Measurements from ENCODE around the gene RPS3. TPM values are rescaled to one million over a fixed set of nuclear protein-coding genes. Genes with fewer than 3 reads are reported as not detected.

RPS3 gene
- total RNA-seq, 5 donors from 2014 or later (not counting 1 experiment from before 2014, with no cell fraction given) = 4,604 to 5,380 (median 4,830) TPM

DNA sequence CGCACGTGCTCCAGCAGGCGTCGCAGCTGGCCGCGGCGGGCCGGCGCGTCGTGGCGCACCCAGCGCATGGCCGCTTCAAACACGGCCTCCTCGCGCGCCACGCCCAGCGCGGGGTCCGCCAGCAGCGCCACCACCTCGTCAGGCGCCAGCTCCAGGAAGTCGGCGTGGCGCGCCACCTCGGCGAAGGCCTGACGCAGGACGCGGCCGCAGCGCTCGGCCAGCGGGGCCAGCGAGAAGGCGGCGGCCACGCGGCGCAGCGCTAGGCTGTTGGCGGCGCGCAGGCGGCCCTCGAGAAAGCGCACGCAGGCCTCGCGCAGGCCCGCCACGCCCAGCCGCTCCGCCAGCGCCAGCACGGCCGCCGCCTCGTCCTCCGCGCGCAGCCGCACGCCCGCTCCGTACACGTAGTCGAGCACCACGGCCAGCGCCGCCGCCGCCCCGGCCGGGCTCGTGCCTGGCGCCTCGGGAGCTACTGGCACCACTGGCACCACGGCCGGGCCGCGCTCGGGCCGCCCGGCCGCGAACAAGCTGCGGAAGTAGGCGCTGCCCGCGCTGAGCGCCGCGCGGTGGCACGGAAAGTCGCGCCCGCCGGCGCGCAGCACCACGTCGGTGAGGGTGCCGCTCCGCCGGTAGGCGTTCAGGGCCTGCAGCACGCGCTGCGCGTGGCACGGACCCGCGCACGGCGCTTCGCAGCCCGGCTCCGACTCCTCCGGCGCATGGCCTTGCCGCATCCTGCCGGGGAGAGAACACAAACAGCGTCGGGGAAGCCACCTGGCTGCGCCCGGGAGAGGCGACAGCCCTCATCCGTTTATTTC is 30.8 kb downstream of the RPS3 start:
- CTCF ChIA-PET = interaction anchor here in 1 of 2 donors (0.9 to 1.1 kb wide), 2 partner anchors 45 to 95 kb away, joined by 3 read pairs; partner anchors contain the start of gene GDPD5
- DNase-seq (peak; percentile 32 to 79 (median 52)), ATAC-seq (replicated peaks in 1 of 4) (peak; percentile 72 to 77 (median 73))
- peaks cover 4% of the 10 kb centered on the region for H3K36me3 Mint-ChIP-seq
- Histone ChIP-seq H3K9me3 (no peaks in the 10 kb centered on the region), H3K27ac (ENCODE audit: low read length) (no peak overlapping the region), H3K27me3 (replicated peaks in 1 of 2; ENCODE audit: control insufficient read depth in 2 of 2, extremely low read depth in 1 of 2, insufficient read depth in 2 of 2, low read length in 1 of 2) (peaks cover 5 to 61% of the 10 kb centered on the region in 2 experiments), H3K4me1 (ENCODE audit: control insufficient read depth in 1 of 2, extremely low read depth in 1 of 2, insufficient read depth in 2 of 2, low read length in 2 of 2) (peaks cover 0 to 30% of the 10 kb centered on the region in 2 experiments), H3K4me3 (ENCODE audit: control insufficient read depth in 1 of 2, extremely low read depth in 1 of 2, low read length in 1 of 2) (peak overlapping the region; percentile 38 to 70), H3K36me3 (ENCODE audit: control insufficient read depth in 2 of 2, extremely low read depth in 1 of 2, insufficient read depth in 1 of 2, low read length in 1 of 2) (no peaks in the 10 kb centered on the region)
- peak overlapping the region; percentile 76 to 83 (median 79) for H3K4me3 Mint-ChIP-seq
- peaks cover 43 to 48% of the 10 kb centered on the region in 2 donors for H3K27me3 Mint-ChIP-seq
- H3K9me3 Mint-ChIP-seq = no peaks in the 10 kb centered on the region
- peaks cover 18 to 30% (median 24%) of the 10 kb centered on the region in 3 donors for H3K4me1 Mint-ChIP-seq
- 2% methylated on average over 134 of the region's 134 CpGs for WGBS (ENCODE audit: insufficient coverage)
- peak overlapping the region; percentile 49 to 84 for H3K27ac Mint-ChIP-seq
- POLR2A ChIA-PET = no interaction called here

DNA sequence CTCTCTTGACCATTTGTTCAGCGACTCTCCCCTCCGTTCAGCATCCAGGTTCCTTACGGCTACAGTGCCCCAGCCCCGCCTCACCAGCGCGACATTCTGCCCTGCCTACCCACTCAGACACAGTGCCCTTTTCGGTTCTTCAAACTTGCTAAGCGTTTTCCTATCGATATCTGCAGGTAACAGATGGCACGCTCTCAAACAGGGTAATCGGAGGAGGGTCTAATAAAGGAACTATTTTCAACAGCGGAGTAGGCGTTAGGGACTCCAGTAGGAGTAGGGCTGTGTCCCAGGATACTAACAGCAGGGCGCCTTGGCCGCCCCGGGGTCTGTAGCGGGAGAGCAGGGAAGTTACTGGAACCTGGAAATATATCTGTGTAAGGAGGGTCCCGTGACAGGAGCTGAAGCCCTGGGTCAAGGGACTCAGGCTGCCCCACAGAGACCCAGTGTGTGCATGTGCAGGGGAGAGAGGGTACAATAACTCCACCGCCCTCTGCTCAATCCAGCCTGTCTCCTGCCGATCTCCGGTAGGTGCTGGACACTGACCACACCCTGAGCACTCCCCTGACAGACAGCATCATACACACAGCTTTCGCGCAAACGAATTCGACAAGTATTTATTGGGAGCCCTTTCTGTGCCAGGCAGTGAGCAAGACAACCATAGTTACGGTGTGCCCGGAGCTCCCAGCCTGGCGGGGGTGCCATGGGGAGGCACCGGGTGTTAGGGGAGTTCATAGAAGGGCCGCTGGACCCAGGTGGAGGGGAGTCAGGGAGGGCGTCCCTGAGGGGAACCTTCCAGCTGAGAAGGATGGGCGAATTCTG is 31.6 kb downstream of the RPS3 start:
- Mint-ChIP-seq H3K27ac (peak overlapping the region; percentile 49 to 84), H3K4me1 (peaks cover 18 to 30% (median 24%) of the 10 kb centered on the region in 3 donors), H3K9me3 (no peaks in the 10 kb centered on the region), H3K4me3 (peak overlapping the region; percentile 76 to 83 (median 78)), H3K36me3 (peaks cover 8% of the 10 kb centered on the region), H3K27me3 (peaks cover 43 to 48% of the 10 kb centered on the region in 2 donors)
- no peak for DNase-seq
- peaks cover 0 to 30% of the 10 kb centered on the region in 2 experiments for H3K4me1 ChIP-seq (ENCODE audit: control insufficient read depth in 1 of 2, extremely low read depth in 1 of 2, insufficient read depth in 2 of 2, low read length in 2 of 2)
- ChIA-PET POLR2A (no interaction called here), CTCF (interaction anchor here in 1 of 2 donors (0.9 kb wide), 1 partner anchor 45 kb away, joined by 3 read pairs; no protein-coding TSS in a partner anchor)
- H3K4me3 ChIP-seq (ENCODE audit: control insufficient read depth in 1 of 2, extremely low read depth in 1 of 2, low read length in 1 of 2) = peak overlapping the region; percentile 38 to 70
- 27% methylated on average over 22 of the region's 32 CpGs for WGBS (ENCODE audit: insufficient coverage)
- peaks cover 5 to 68% of the 10 kb centered on the region in 2 experiments for H3K27me3 ChIP-seq (replicated peaks in 1 of 2; ENCODE audit: control insufficient read depth in 2 of 2, extremely low read depth in 1 of 2, insufficient read depth in 2 of 2, low read length in 1 of 2)
- ATAC-seq (replicated peaks in 1 of 4) = peak in 1 of 4 experiments; percentile 13
- no peaks in the 10 kb centered on the region for H3K36me3 ChIP-seq (ENCODE audit: control insufficient read depth in 2 of 2, extremely low read depth in 1 of 2, insufficient read depth in 1 of 2, low read length in 1 of 2)
- no peak overlapping the region for H3K27ac ChIP-seq (ENCODE audit: low read length)
- no peaks in the 10 kb centered on the region for H3K9me3 ChIP-seq

DNA sequence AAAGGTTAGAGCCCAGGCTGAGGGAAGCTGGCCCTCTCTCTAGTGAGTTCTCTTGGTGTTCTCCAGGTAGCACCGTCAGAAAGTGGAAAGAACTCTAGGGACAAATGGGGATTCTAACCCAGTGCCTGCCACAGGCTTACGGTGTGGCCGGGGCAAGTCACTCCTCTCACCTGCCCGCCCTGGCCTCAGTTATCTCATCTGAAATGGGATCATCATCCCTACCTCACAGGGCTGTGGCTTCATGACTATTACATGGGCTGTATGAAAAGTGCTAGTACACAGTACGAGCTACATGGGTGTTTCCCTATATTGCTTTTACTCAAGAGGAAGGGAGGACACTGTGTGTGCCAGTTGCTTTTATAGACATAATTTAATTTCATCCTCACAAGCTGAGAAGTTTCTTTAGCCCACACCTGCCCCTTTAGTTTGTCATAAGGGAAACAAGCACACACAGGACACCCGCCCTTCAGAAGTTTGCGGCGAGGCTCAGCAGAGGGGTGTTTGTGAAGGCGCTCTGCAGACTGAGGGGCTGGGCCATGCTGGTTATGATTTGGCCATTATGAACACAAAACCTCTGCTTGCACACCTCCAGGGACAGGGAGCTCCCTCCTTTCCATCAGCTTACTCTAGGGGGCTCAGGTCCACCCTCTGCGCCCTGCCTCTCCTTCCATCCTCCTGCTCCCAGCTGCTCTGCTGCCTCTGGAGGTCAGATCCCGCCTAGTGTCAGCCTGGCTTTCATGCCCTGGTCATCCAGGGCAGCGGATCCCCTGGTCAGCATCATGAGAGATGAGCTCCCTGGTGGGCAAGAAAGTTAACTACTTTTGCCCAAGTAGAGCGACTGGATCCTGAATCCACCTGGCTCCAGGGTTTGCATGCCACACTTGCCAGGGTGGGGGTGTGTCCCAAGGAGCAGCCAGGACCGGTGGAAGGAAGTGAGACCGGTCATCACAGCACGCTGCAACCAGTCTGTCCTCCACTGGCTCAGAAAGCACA is 32.5 kb downstream of the RPS3 start:
- no peaks in the 10 kb centered on the region for H3K9me3 ChIP-seq
- DNase-seq (no peak), ATAC-seq (replicated peaks in 1 of 4) (no peak)
- H3K27me3 ChIP-seq (replicated peaks in 1 of 2; ENCODE audit: control insufficient read depth in 2 of 2, extremely low read depth in 1 of 2, insufficient read depth in 2 of 2, low read length in 1 of 2) = peaks cover 5 to 75% of the 10 kb centered on the region in 2 experiments
- H3K4me1 ChIP-seq (ENCODE audit: control insufficient read depth in 1 of 2, extremely low read depth in 1 of 2, insufficient read depth in 2 of 2, low read length in 2 of 2) = peaks cover 0 to 30% of the 10 kb centered on the region in 2 experiments
- WGBS (ENCODE audit: insufficient coverage) = 43% methylated on average over 7 of the region's 16 CpGs
- POLR2A ChIA-PET = no interaction called here
- no peak overlapping the region for H3K27ac ChIP-seq (ENCODE audit: low read length)
- Mint-ChIP-seq H3K4me3 (peak overlapping the region; percentile 76 to 83 (median 78)), H3K36me3 (peaks cover 8% of the 10 kb centered on the region), H3K4me1 (peaks cover 18 to 26% (median 24%) of the 10 kb centered on the region in 3 donors), H3K27ac (no peak overlapping the region), H3K9me3 (no peaks in the 10 kb centered on the region), H3K27me3 (peaks cover 43 to 48% of the 10 kb centered on the region in 2 donors)
- no peak overlapping the region for H3K4me3 ChIP-seq (ENCODE audit: control insufficient read depth in 1 of 2, extremely low read depth in 1 of 2, low read length in 1 of 2)
- CTCF ChIA-PET = no interaction called here
- H3K36me3 ChIP-seq (ENCODE audit: control insufficient read depth in 2 of 2, extremely low read depth in 1 of 2, insufficient read depth in 1 of 2, low read length in 1 of 2) = peaks cover 0 to 3% of the 10 kb centered on the region in 2 donors

DNA sequence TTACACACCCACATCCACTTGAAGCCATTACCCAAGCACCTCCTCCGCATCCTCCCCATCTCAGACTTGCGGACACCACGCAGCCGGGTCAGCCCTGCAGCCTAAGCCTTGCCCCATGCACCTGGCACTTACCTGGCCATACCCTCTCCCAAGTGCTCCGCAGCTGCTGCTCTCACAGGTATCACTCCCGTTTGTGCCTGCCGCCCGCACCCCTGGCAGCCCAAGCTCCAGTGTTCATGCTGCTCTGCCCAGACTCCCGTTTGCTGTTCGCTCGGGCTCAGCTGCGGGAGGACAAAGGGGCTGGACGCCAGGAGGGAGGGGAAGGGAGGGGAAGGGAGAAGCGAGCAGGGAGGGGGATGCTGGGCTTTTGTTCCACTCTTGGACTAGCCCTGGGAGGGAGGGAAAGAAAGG is 33.6 kb downstream of the RPS3 start, which contains the start of gene KLHL35:
Gene KLHL35 (minus strand): TSS at position 293 of the 411 bp plus-strand sequence. CDS start 2,574 bp downstream, outside the sequence.
- Histone ChIP-seq H3K36me3 (ENCODE audit: control insufficient read depth in 2 of 2, extremely low read depth in 1 of 2, insufficient read depth in 1 of 2, low read length in 1 of 2) (peaks cover 0 to 3% of the 10 kb centered on the region in 2 donors), H3K4me1 (ENCODE audit: control insufficient read depth in 1 of 2, extremely low read depth in 1 of 2, insufficient read depth in 2 of 2, low read length in 2 of 2) (peaks cover 0 to 30% of the 10 kb centered on the region in 2 experiments), H3K4me3 (ENCODE audit: control insufficient read depth in 1 of 2, extremely low read depth in 1 of 2, low read length in 1 of 2) (no peak within 1 kb of the TSS), H3K9me3 (no peaks in the 10 kb centered on the region), H3K27me3 (replicated peaks in 1 of 2; ENCODE audit: control insufficient read depth in 2 of 2, extremely low read depth in 1 of 2, insufficient read depth in 2 of 2, low read length in 1 of 2) (peaks cover 5 to 80% of the 10 kb centered on the region in 2 experiments), H3K27ac (ENCODE audit: low read length) (no peak within 1 kb of the TSS)
- H3K27me3 Mint-ChIP-seq = peaks cover 43 to 48% of the 10 kb centered on the region in 2 donors
- DNase-seq (no peak), ATAC-seq (replicated peaks in 1 of 4) (no peak)
- peaks cover 18 to 26% (median 24%) of the 10 kb centered on the region in 3 donors for H3K4me1 Mint-ChIP-seq
- no peaks in the 10 kb centered on the region for H3K9me3 Mint-ChIP-seq
- ChIA-PET POLR2A (interaction anchor here in 1 of 2 donors (0.6 kb wide), 1 partner anchor 158 kb away, joined by 3 read pairs; no protein-coding TSS in a partner anchor), CTCF (interaction anchor here in 1 of 2 donors (0.7 kb wide), 1 partner anchor 144 kb away, joined by 3 read pairs; no protein-coding TSS in a partner anchor)
- H3K27ac Mint-ChIP-seq = peak within 1 kb of the TSS in 1 of 2 donors; percentile 11
- 23% methylated on average over 12 of the region's 14 CpGs for WGBS (ENCODE audit: insufficient coverage)
- peak within 1 kb of the TSS in 1 of 3 donors; percentile 26 for H3K4me3 Mint-ChIP-seq
- peaks cover 8% of the 10 kb centered on the region for H3K36me3 Mint-ChIP-seq

DNA sequence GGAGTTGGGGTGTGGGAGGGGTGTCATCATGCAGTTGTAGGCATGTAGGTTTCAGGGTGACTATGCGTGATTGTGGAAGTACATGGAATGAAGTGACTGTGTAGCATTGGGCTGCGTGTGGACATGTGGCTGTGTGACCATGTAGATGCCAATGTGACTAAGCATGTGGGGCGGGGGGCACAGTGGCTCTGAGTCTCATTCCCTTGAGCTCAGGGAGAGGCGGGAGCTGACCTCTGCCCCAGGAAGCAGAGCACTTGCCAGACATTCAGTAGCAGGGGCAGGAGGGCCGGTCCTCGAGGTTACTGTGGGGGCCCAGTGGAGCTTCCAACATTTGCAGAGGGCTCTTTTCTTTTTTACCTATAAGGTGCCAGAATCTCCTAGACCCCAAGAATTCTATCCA is 34.1 kb downstream of the RPS3 start:
- H3K9me3 ChIP-seq = no peaks in the 10 kb centered on the region
- ChIA-PET CTCF (no interaction called here), POLR2A (no interaction called here)
- Mint-ChIP-seq H3K4me1 (peaks cover 18 to 21% (median 21%) of the 10 kb centered on the region in 3 donors), H3K36me3 (peaks cover 10% of the 10 kb centered on the region), H3K9me3 (no peaks in the 10 kb centered on the region), H3K27me3 (peaks cover 43 to 45% of the 10 kb centered on the region in 2 donors), H3K27ac (no peak overlapping the region), H3K4me3 (no peak overlapping the region)
- no peak overlapping the region for H3K27ac ChIP-seq (ENCODE audit: low read length)
- no peak for DNase-seq
- H3K36me3 ChIP-seq (ENCODE audit: control insufficient read depth in 2 of 2, extremely low read depth in 1 of 2, insufficient read depth in 1 of 2, low read length in 1 of 2) = peaks cover 0 to 3% of the 10 kb centered on the region in 2 donors
- no peak overlapping the region for H3K4me3 ChIP-seq (ENCODE audit: control insufficient read depth in 1 of 2, extremely low read depth in 1 of 2, low read length in 1 of 2)
- H3K4me1 ChIP-seq (ENCODE audit: control insufficient read depth in 1 of 2, extremely low read depth in 1 of 2, insufficient read depth in 2 of 2, low read length in 2 of 2) = peaks cover 0 to 25% of the 10 kb centered on the region in 2 experiments
- 68% methylated on average over 3 of the region's 6 CpGs for WGBS (ENCODE audit: insufficient coverage)
- H3K27me3 ChIP-seq (replicated peaks in 1 of 2; ENCODE audit: control insufficient read depth in 2 of 2, extremely low read depth in 1 of 2, insufficient read depth in 2 of 2, low read length in 1 of 2) = peaks cover 5 to 76% of the 10 kb centered on the region in 2 experiments
- no peak for ATAC-seq (replicated peaks in 1 of 4)

All from T-cell (primary cell).